K562 treated with DMSO at 1 percent for 4 hours (cell line): ENCODE data around the gene DCAF8L2. TPM values are rescaled to one million over a fixed set of nuclear protein-coding genes. Genes with fewer than 3 reads are reported as not detected.

Source experiments
- total RNA-seq: library from RNA; unstranded; fragments of 300-600 nt; gene quantifications from 2 replicates; pipeline ENCODE4 v1.2.3, GENCODE V29; 2022; ENCODE audit not compliant: insufficient read depth

The DCAF8L2 gene
- not detected in 2 replicates for total RNA-seq

DNA sequence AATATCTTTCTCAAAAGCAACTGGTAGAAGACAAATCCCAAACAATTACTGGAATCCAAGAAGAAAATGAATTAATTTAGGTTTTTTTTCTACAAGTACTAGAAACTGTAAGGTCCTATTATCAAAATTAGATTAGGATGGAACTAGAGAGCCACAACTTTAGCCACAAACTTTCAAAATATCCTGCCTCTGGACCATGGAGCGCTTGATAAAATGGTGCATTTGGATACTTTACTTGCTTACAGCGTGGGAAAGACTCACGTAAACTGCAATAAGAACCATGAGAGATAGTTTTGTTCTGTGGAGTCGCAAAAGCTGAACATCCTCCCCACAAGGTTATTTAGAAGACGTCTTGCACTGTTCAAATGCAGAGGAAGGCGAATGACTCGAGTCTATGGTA lies at the start of gene DCAF8L2:
Gene DCAF8L2, plus strand, starts transcription at position 301 of the 400 bp plus-strand sequence. CDS start 156,552 bp downstream, outside the sequence.

Other genes with a start within 250 kb of the DCAF8L2 start
- gene PPP4R3C, start 127.0 kb upstream of the DCAF8L2 start, total RNA-seq: not detected in 2 replicates
- gene MAGEB10, start 217.6 kb downstream of the DCAF8L2 start, total RNA-seq: not detected in 2 replicates